ENCODE results near the gene IL27RA. TPM values are rescaled to one million over a fixed set of nuclear protein-coding genes. Genes with fewer than 3 reads are reported as not detected.

Gene IL27RA
- total RNA-seq, 4 donors from 2014 or later: 0.37 to 2.1 (median 1.5) TPM

- no peak for TF ChIP-seq EP300 (IDR thresholded peaks at IDR 0.05; ENCODE audit: low read depth)
- TF ChIP-seq POLR2AphosphoS5 (IDR thresholded peaks at IDR 0.05): no peak
- TF ChIP-seq CTCF (IDR thresholded peaks at IDR 0.05): no peak
- Histone ChIP-seq H3K27me3 (no peaks in the 10 kb centered on the region), H3K9me3 (peaks cover 0 to 4% of the 10 kb centered on the region in 2 donors), H3K27ac (no peak overlapping the region), H3K36me3 (peaks cover 0 to 7% (median 2%) of the 10 kb centered on the region in 4 donors), H3K4me1 (peaks cover 3 to 13% (median 5%) of the 10 kb centered on the region in 4 donors), H3K4me3 (no peak overlapping the region)
- in situ Hi-C loops (cut with MboI; ENCODE audit: low pct_ligation_motif_present in 1 of 4, low pct_unique_long_range_greater_than_20kb in 1 of 4, low sequenced_read_pairs in 3 of 4) (no loop called here), intact Hi-C loops (cut with DNase I; ENCODE audit: low total_unique reads) (no loop called here)
- WGBS, 2 donors (ENCODE audit: low coverage in 1 of 2): 93% methylated on average over 22 of the region's 22 CpGs; no CpG with 5 or more reads in 1 of the 2 donors
- DNase-seq: no peak
Observed at GRCh38 chr19:13996928-13997630, 34.5 kb upstream of the IL27RA start.

- no peak for DNase-seq
- Histone ChIP-seq H3K36me3 (peaks cover 0 to 2% (median 0%) of the 10 kb centered on the region in 4 donors), H3K4me3 (no peak overlapping the region), H3K27me3 (no peaks in the 10 kb centered on the region), H3K27ac (no peak overlapping the region), H3K4me1 (peaks cover 4 to 13% (median 6%) of the 10 kb centered on the region in 4 donors), H3K9me3 (peaks cover 0 to 4% of the 10 kb centered on the region in 2 donors)
- TF ChIP-seq EP300 (IDR thresholded peaks at IDR 0.05; ENCODE audit: low read depth) (no peak), CTCF (IDR thresholded peaks at IDR 0.05) (no peak), POLR2AphosphoS5 (IDR thresholded peaks at IDR 0.05) (no peak), POLR2A (IDR thresholded peaks at IDR 0.05) (no peak)
- in situ Hi-C loops (cut with MboI; ENCODE audit: low pct_ligation_motif_present in 1 of 4, low pct_unique_long_range_greater_than_20kb in 1 of 4, low sequenced_read_pairs in 3 of 4) (no loop called here), intact Hi-C loops (cut with DNase I; ENCODE audit: low total_unique reads) (no loop called here)
- 93% methylated on average over 6 of the region's 6 CpGs; no CpG with 5 or more reads in 1 of the 2 donors for WGBS, 2 donors (ENCODE audit: low coverage in 1 of 2)
Observed at GRCh38 chr19:13997631-13997962, 34.0 kb upstream of the IL27RA start.

- H3K4me3 ChIP-seq: no peak overlapping the region
- DNase-seq: no peak
- H3K9me3 ChIP-seq: peaks cover 0 to 4% of the 10 kb centered on the region in 2 donors
- H3K36me3 ChIP-seq: no peaks in the 10 kb centered on the region
- H3K27me3 ChIP-seq: no peaks in the 10 kb centered on the region
- 95% methylated on average over 1 of the region's 1 CpG; no CpG with 5 or more reads in 1 of the 2 donors for WGBS, 2 donors (ENCODE audit: low coverage in 1 of 2)
- intact Hi-C loops (cut with DNase I; ENCODE audit: low total_unique reads) (no loop called here), in situ Hi-C loops (cut with MboI; ENCODE audit: low pct_ligation_motif_present in 1 of 4, low pct_unique_long_range_greater_than_20kb in 1 of 4, low sequenced_read_pairs in 3 of 4) (no loop called here)
- no peak for TF ChIP-seq CTCF (IDR thresholded peaks at IDR 0.05)
- TF ChIP-seq POLR2AphosphoS5 (IDR thresholded peaks at IDR 0.05): no peak
- no peak for TF ChIP-seq POLR2A (IDR thresholded peaks at IDR 0.05)
- no peak for TF ChIP-seq EP300 (IDR thresholded peaks at IDR 0.05; ENCODE audit: low read depth)
- peaks cover 7 to 21% (median 12%) of the 10 kb centered on the region in 4 donors for H3K4me1 ChIP-seq
- H3K27ac ChIP-seq: no peak overlapping the region
Observed at GRCh38 chr19:13998426-13998825, 33.1 kb upstream of the IL27RA start.

GRCh38 chr19:13999085-13999484, 32.5 kb upstream of the IL27RA start:
- H3K9me3 ChIP-seq: peaks cover 0 to 4% of the 10 kb centered on the region in 2 donors
- no peaks in the 10 kb centered on the region for H3K27me3 ChIP-seq
- 96% methylated on average over 3 of the region's 3 CpGs for WGBS, 2 donors (ENCODE audit: low coverage in 1 of 2)
- peaks cover 7 to 28% (median 18%) of the 10 kb centered on the region in 4 donors for H3K4me1 ChIP-seq
- no peak for DNase-seq
- intact Hi-C loops (cut with DNase I; ENCODE audit: low total_unique reads): no loop called here
- no peak overlapping the region for H3K27ac ChIP-seq
- no peaks in the 10 kb centered on the region for H3K36me3 ChIP-seq
- no peak overlapping the region for H3K4me3 ChIP-seq
- TF ChIP-seq POLR2A (IDR thresholded peaks at IDR 0.05) (no peak), EP300 (IDR thresholded peaks at IDR 0.05; ENCODE audit: low read depth) (no peak), CTCF (IDR thresholded peaks at IDR 0.05) (no peak), POLR2AphosphoS5 (IDR thresholded peaks at IDR 0.05) (no peak)
- in situ Hi-C loops (cut with MboI; ENCODE audit: low pct_ligation_motif_present in 1 of 4, low pct_unique_long_range_greater_than_20kb in 1 of 4, low sequenced_read_pairs in 3 of 4): no loop called here
